ENCODE measurements around the gene CHRM5.
"Not testable (repeated sequence)": the region's sequence is repeated elsewhere in the genome, so short reads cannot be mapped to it uniquely, and the experiment has no call there.

The CHRM5 gene

DNA sequence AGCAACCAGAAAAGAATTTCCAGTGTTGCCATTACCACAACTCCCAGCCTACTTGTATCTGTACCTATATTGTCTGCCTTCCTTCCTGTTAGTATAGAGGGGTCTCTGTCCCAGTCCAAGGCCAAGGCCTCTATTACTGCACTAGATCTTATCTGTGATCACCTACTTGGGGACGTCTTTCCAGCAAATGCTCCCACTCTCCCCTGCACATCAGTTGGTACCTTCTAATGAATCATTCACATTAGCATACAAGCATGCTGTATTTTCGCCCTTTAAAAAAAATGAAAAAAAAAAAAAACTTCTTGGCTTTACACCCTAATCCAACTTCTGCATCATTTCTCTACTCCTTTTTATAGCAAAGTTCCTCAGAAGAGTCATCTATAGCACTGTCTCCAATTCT, 75.5 kb downstream of the CHRM5 start:
- no peak for DNase-seq

GRCh38 chr15:34046471-34047145, 78.3 kb downstream of the CHRM5 start:
- no peak for DNase-seq

- DNase-seq, result no peak
Observed at GRCh38 chr15:34047893-34048775, 79.8 kb downstream of the CHRM5 start.

DNA sequence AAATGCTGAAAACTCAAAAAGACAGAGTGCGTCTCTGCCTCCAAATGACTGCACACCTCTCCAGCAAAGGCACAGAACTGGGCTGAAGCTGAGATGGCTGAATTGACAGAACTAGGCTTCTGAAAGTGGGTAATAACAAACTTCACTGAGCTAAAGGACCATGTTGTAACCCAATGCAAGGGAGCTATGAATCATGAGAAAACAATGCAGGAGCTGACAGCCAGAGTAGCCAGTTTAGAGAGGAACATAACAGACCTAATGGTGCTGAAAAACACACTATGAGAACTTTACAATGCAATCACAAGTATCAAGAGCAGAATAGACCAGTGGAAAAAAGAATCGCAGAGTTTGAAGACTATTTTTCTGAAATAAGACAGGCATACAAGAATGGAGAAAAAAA, 80.8 kb downstream of the CHRM5 start:
- DNase-seq, result no peak

DNA sequence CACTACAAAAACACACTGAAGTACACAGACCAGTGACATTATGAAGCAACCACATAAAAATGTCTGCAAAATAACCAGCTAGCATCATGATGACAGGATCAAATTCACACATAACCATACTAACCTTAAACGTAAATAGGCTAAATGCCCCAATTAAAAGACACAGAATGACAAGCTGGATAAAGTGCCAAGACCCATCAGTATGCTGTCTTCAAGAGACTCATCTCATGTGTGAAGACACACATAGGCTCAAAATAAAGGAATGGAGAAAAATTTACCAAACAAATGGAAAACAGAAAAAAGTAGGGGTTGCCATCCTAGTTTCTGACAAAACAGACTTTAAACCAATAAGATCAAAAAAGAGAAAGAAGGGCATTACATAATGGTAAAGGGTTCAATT, 82.1 kb downstream of the CHRM5 start:
- not testable (repeated sequence) for DNase-seq

GRCh38 chr15:34054081-34054707, 85.9 kb downstream of the CHRM5 start:
- no peak for DNase-seq

DNA sequence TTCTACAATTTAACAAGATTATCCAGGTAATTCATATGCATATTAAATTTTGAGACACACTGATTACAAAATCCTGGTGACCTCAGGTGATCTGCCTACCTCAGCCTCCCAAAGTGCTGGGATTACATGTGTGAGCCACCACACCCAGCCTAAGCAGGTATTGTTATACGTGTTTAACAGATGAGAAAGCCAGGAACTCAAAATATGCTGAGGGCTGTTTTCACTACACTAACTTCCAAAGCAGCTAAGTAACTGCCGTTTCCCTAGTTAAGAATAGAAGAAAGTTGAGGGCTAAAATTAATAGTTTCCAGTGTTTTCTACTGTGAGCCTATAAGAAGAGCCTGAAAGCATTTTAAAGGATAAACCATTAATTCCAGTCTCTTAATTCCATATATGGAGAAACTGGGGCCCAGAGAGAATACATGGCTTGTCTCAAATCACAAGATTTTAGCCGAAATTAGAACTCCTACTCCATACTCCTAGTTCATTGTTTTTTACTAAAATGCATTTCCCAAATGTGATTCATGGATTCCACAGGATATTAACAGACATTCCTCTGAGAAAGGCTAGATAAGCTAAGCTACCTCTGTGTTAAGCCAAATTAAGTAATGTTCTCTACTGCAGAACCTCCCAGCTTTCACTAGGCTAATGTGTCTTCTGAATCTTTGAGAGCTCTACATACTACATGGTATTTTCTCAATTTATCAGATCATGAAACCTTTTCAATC, 87.7 kb downstream of the CHRM5 start:
- no peak for DNase-seq

DNA sequence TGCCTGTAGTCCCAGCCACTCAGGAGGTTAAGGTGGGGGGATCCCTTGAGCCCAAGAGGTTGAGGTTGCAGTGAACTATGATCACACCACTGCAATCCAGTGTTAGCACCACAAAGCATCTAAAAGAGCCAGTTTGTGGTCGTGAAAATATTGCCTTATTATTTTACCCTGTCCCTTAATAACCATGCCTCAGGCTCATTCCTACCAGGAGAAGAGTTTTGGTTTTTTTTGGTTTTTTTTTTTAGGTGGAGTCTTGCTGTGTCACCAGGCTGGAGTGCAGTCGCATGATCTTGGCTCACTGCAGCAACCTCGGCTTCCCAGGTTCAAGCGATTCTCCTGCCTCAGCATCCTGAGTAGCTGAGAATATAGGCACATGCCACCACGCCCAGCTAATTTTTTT, 88.6 kb downstream of the CHRM5 start:
- DNase-seq, result no peak

- DNase-seq, result no peak
Observed at GRCh38 chr15:34059476-34059875, 91.2 kb downstream of the CHRM5 start.

DNA sequence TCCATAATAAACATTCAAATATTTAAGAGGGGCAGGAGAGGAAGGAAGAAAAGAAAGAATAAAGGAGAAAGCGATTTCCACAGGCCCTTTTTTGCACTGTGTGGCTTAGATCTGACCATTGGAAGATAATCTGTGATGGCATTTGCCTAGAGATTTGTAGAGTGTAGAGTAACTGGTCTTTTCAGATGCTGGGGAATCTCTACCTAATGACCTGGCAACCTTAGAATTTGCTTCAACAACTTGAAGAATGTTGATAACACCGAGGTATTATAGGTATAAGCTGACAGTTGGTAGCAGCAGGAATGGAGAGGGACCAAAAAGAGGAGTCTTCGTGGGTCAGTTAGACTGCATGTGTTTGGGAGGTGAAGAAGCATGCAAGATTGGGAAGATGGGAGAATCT, 91.6 kb downstream of the CHRM5 start:
- DNase-seq, result no peak

- no peak for DNase-seq
Observed at GRCh38 chr15:34064438-34064837, 96.1 kb downstream of the CHRM5 start.

DNA sequence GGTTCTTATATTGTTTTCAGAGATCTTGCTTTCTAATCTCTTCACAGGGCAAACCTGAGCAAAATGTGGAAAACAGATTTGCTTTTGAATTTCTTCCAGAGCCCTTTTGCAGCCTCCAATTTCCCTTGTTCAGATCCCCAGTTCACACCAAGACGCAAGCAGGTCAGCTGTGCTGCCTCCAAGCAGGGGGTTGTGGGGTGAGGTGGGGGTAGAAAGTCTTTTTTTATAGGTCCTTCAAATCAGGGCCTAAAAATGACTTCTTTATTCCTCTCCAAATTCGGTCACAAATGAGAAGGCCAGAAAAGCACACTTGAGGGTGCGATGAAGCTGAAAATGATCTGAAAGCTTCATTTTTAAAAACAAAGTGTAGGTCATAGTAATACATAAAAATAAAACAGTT, 97.0 kb downstream of the CHRM5 start:
- no peak for DNase-seq

GRCh38 chr15:34065941-34066340, 97.6 kb downstream of the CHRM5 start:
- DNase-seq, result no peak

- no peak for DNase-seq
Observed at GRCh38 chr15:34070003-34070402, 101.7 kb downstream of the CHRM5 start.

DNA sequence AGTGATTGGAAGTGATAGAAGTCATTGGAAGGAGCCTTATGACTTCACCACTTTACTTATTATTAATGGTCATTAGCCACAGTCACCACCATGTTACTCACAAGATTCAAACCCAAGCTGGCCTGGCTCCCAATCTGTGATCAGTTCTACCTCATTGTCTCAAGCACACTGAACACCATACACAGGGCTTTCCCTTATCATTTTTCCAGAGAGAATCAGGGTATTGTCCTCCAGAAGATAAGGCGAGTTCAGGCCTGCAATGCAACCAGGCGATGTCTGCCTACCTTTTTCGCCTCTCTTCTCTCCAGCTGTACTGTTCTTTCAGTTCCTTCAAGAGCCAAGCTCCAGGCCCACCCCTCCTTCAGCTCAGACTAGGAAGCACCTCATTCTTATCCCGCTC, 108.5 kb downstream of the CHRM5 start:
- DNase-seq, result no peak

DNA sequence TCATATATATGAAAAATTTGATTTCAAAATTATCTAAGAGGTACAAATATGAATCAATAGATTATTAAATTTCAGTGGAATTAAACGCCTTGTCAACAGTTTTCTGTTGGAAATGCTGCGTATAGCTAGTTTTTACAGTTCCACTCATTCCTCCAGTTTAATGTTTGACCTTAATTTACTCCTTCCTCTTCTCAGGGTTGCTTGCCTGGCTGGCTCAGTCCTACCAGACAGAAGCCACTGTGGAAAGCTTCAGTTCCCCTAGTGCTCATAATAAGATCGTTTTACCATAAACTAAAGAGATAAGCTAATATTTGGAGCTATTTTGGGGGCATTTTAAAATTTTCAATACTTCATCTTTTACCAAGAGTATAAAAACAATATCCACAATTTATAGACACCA, 110.6 kb downstream of the CHRM5 start:
- no peak for DNase-seq

DNA sequence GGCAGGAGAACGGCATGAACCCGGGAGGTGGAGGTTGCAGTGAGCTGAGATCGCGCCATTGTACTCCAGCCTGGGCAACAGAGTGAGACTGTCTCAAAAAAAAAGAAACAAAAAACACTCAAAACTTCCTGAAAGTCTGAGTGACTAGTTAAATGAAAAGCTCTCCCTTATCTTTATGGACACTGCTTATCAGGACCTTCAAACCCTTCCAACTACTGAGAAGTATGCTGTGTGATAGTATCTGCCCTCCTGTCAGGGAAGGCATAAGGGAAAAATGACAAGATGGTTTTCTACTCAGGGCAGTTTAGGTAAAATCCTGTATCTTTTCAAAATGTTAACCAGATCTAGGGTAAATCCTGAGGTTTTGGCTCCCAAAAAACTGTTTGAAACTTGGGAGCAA, 111.6 kb downstream of the CHRM5 start:
- no peak for DNase-seq

GRCh38 chr15:34084086-34084485, 115.8 kb downstream of the CHRM5 start:
- DNase-seq, result no peak

GRCh38 chr15:34085746-34086145, 117.4 kb downstream of the CHRM5 start:
- no peak for DNase-seq

- no peak for DNase-seq
Observed at GRCh38 chr15:34099914-34100313, 131.6 kb downstream of the CHRM5 start.

DNA sequence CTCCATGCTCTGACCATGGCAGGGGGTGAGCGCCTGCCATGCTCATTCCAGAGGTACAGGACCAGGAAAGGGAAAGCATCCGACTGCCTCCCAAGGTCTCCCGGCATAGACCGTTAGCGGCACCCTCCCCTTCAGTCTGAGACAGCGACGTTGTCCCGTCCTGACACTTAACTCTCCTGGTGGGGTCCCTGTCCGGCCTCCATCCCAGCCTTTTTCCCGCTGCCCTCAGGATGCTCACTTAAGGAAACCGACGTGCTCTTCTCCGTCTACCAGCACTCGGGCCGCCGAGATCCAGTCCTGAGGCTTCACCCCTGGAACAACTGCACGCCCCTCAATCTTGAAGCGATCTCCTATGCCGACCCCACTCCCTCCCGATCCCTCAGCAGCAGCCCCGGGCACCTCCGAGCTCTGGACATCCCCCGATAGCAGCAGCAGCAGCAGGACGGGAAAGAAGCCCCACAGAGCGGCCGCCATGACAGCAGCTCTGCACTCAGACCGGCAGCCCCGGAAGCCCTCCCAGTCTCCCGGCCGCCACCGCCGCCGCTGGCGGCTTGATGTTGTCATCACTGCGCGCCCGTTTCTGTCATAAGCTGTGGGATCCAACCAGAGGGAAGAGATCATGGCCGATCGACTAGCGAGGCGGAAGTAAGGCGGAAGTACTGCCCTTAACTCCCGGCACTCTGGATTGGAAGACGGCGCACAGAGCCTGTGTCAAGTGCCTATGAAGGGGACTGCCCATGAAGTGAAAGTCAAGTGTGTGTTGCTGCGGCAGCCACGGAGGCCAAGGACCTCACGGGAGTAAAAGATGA, 133.3 kb downstream of the CHRM5 start, which contains the start of the genes EMC7 and PGBD4:
EMC7 (minus strand) TSS at position 497 of the 809 bp plus-strand sequence; CDS start at position 474, 23 bp downstream.
PGBD4 (plus strand) TSS at position 718 of the 809 bp plus-strand sequence. CDS start 449 bp downstream, outside the sequence.
- DNase-seq, result peak; percentile 97 to 99

All from activated CD4-positive, alpha-beta T cell treated with anti-CD3 and anti-CD28 coated beads for 4 hours (primary cell).